PFSK-1 (cell line): Measurements from ENCODE around the gene SLC12A9.

Source experiments
- FOXP2 ChIP-seq: optimal IDR thresholded peaks from 2 replicates; pipeline ENCODE3; 2011; ENCODE audit warnings: borderline replicate concordance, control low read depth, inconsistent platforms; ENCODE audit not compliant: insufficient read depth; ENCODE audit errors: extremely low read length, extremely low read depth
- POLR2AphosphoS5 ChIP-seq: IDR thresholded peaks from 2 replicates; pipeline ENCODE4 v1.6.1; 2012; ENCODE audit warnings: low read depth, mild to moderate bottlenecking, control low read depth, low read length, moderate library complexity
- REST ChIP-seq, 2 experiments: IDR thresholded peaks; 2 replicates each; pipeline versions ENCODE4 v1.6.1 to v1.8.0; 2011 to 2012; ENCODE audit warnings: low read depth in 2 of 2, low read length in 2 of 2, control low read depth in 1 of 2, inconsistent platforms in 1 of 2, mild to moderate bottlenecking in 1 of 2, moderate library complexity in 1 of 2; ENCODE audit not compliant: insufficient read depth in 1 of 2
- SIN3A ChIP-seq: IDR thresholded peaks from 2 replicates; pipeline ENCODE4 v1.6.1; 2012; ENCODE audit warnings: mild to moderate bottlenecking, low read length, moderate library complexity, borderline replicate concordance; ENCODE audit not compliant: insufficient read depth
- TAF1 ChIP-seq: IDR thresholded peaks from 2 replicates; pipeline ENCODE4 v1.6.1; 2012; ENCODE audit warnings: low read length, control low read depth, borderline replicate concordance; ENCODE audit not compliant: insufficient read depth

Gene SLC12A9

GRCh38 chr7:100875356-100875751, 22.8 kb downstream of the SLC12A9 start:
- TF ChIP-seq REST (IDR thresholded peaks at IDR 0.05; ENCODE audit: insufficient read depth in 1 of 2, low read depth in 2 of 2, low read length in 2 of 2) = no peak
- no peak for TF ChIP-seq TAF1
- no peak for TF ChIP-seq FOXP2
- no peak for TF ChIP-seq SIN3A
- TF ChIP-seq POLR2AphosphoS5 = no peak

GRCh38 chr7:100878013-100878412, 25.5 kb downstream of the SLC12A9 start:
- no peak for TF ChIP-seq TAF1
- no peak for TF ChIP-seq FOXP2
- no peak for TF ChIP-seq REST (IDR thresholded peaks at IDR 0.05; ENCODE audit: insufficient read depth in 1 of 2, low read depth in 2 of 2, low read length in 2 of 2)
- TF ChIP-seq SIN3A = no peak
- no peak for TF ChIP-seq POLR2AphosphoS5

GRCh38 chr7:100878685-100879084, 26.2 kb downstream of the SLC12A9 start:
- TF ChIP-seq FOXP2 (no peak), REST (IDR thresholded peaks at IDR 0.05; ENCODE audit: insufficient read depth in 1 of 2, low read depth in 2 of 2, low read length in 2 of 2) (no peak), SIN3A (no peak), POLR2AphosphoS5 (no peak), TAF1 (no peak)

GRCh38 chr7:100879685-100880261, 27.3 kb downstream of the SLC12A9 start:
- TF ChIP-seq TAF1 = no peak
- TF ChIP-seq SIN3A = no peak
- TF ChIP-seq FOXP2 = no peak
- no peak for TF ChIP-seq POLR2AphosphoS5
- no peak for TF ChIP-seq REST (IDR thresholded peaks at IDR 0.05; ENCODE audit: insufficient read depth in 1 of 2, low read depth in 2 of 2, low read length in 2 of 2)
